ENCODE data around the gene GFY.
"Not testable (repeated sequence)": the region's sequence is repeated elsewhere in the genome, so short reads cannot be mapped to it uniquely, and the experiment has no call there.

The GFY gene

DNA sequence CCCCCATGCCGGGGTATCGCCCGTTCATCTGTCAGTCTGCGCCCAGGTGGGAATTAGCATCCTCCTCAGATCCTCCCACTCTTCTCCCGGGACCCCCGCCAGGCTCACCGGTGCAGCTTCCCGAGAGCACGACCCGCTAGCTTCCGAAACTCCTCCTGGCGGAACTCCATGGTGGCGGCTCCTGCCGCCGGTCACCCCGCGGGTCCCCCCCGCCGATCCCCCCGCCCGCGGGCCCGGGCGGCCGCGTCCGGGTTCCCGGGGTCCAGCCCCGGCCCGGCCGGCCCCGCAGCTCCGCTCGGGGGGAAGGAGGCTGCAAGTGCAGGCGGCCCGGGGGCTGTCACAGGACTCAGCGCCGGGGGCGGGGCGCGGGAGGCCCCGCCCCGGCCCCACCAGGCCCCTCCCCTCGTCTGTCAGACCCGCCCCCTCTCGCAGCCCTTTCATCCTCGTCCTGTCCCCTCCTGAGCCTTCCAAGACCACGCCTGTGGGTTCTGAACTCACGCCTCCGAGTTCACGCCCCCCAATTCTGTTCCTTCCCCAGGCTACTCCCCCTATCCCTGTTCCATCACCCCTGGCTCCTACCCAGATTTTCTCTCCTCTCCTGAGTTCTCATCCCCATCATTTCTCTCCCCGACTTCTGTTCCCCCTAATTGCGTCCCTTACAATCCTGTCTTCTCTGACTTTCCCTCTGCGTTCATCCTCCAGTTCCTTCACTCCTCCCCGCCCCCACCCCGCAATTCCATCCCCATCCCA is 16.2 kb downstream of the GFY start, which contains the start of gene SLC17A7:
TSS of gene SLC17A7 (minus strand) at position 318 of the 750 bp plus-strand sequence. CDS start at position 170, 148 bp downstream.
- DNase-seq (ENCODE audit: insufficient read length, low spot score): peak; percentile 66
- TF ChIP-seq PAX5 (IDR thresholded peaks at IDR 0.05; ENCODE audit: insufficient read depth, low read length, severe bottlenecking) (no peak), TAF1 (IDR thresholded peaks at IDR 0.05; ENCODE audit: low read depth, low read length) (no peak), POLR2A (IDR thresholded peaks at IDR 0.05; ENCODE audit: low read depth, low read length) (no peak), POU2F2 (IDR thresholded peaks at IDR 0.05; ENCODE audit: low read depth, low read length) (no peak), SPI1 (IDR thresholded peaks at IDR 0.05; ENCODE audit: low read depth, low read length) (no peak), POLR2AphosphoS5 (IDR thresholded peaks at IDR 0.05; ENCODE audit: low read depth, low read length) (no peak)
- no peak for FAIRE-seq

DNA sequence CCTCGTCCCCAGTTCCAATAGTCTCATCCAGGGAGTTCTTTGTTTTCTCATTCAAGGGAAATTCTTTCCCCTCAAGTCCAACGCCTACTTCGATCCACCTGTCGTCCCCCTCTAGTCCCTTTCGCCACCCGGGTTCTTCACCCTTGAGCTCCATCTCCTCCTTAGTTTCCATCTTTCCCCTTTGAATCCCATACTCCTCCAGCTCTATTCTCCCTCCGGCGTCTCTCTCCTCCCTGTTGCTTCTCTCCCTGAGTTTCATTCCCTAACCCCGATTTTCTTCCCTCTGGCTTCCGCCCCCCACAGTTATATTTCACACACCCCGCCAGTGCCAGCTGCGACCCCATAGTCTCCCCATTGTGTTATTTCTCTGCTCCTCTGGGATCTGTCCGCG is 16.8 kb downstream of the GFY start:
- TF ChIP-seq TAF1 (IDR thresholded peaks at IDR 0.05; ENCODE audit: low read depth, low read length): no peak
- TF ChIP-seq POU2F2 (IDR thresholded peaks at IDR 0.05; ENCODE audit: low read depth, low read length): no peak
- no peak for TF ChIP-seq POLR2A (IDR thresholded peaks at IDR 0.05; ENCODE audit: low read depth, low read length)
- TF ChIP-seq PAX5 (IDR thresholded peaks at IDR 0.05; ENCODE audit: insufficient read depth, low read length, severe bottlenecking): no peak
- no peak for FAIRE-seq
- DNase-seq (ENCODE audit: insufficient read length, low spot score): no peak

DNA sequence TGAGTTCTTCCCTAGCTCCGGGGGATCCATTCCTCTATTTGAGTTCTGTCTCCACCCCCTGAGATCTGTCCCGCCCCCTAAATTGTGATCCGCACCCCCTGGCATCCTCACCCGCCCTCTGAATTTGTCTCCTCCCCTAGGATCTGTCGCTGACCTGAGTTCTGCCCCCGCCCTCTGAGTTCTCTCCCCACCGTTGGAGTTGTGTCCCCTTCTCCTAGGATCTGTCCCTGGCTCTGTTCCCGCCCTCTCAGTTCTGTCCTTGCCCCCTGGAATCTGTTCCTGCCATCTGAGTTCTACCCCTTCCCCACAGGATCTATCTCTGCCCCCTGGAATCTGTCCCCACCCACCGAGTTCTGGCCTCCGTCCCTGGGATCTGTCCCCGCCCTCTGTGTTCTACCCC is 17.2 kb downstream of the GFY start:
- TF ChIP-seq POLR2AphosphoS5 (IDR thresholded peaks at IDR 0.05; ENCODE audit: low read depth, low read length): no peak
- DNase-seq (ENCODE audit: insufficient read length, low spot score): no peak
- no peak for FAIRE-seq

DNA sequence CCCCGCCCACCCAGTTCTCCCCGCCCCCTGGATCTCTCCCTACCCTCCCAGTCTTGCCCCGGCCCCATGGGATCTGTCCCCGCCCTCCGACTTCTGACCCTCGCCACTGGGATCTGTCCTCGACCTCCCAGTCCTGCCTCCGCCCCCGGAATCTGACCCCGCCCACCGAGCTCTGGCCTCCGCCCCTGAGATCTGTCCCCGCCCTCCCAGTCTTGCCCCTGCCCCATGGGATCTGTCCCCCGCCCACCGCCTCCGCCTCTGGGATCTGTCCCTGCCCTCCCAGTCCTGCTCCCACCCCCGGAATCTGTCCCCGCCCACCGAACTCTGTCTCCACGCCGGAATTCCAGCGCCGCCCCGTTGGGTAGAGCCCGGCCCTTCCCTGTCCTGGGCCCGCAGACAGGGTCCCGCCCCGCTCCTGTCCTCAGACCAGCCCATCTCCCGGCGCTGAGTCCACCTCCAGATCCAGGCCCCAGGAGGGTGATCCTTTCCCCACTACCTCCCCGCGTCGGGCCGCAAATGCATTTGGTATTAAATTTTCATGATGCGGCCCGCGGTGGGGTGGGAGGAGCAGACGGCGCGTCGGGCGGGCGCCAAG is 17.7 kb downstream of the GFY start:
- FAIRE-seq: peak; percentile 71
- TF ChIP-seq POLR2A (IDR thresholded peaks at IDR 0.05; ENCODE audit: low read depth, low read length) (no peak), POU2F2 (IDR thresholded peaks at IDR 0.05; ENCODE audit: low read depth, low read length) (no peak), PAX5 (IDR thresholded peaks at IDR 0.05; ENCODE audit: insufficient read depth, low read length, severe bottlenecking) (no peak), TAF1 (IDR thresholded peaks at IDR 0.05; ENCODE audit: low read depth, low read length) (no peak), SPI1 (IDR thresholded peaks at IDR 0.05; ENCODE audit: low read depth, low read length) (no peak), POLR2AphosphoS5 (IDR thresholded peaks at IDR 0.05; ENCODE audit: low read depth, low read length) (no peak)
- DNase-seq (ENCODE audit: insufficient read length, low spot score): peak; percentile 70

DNA sequence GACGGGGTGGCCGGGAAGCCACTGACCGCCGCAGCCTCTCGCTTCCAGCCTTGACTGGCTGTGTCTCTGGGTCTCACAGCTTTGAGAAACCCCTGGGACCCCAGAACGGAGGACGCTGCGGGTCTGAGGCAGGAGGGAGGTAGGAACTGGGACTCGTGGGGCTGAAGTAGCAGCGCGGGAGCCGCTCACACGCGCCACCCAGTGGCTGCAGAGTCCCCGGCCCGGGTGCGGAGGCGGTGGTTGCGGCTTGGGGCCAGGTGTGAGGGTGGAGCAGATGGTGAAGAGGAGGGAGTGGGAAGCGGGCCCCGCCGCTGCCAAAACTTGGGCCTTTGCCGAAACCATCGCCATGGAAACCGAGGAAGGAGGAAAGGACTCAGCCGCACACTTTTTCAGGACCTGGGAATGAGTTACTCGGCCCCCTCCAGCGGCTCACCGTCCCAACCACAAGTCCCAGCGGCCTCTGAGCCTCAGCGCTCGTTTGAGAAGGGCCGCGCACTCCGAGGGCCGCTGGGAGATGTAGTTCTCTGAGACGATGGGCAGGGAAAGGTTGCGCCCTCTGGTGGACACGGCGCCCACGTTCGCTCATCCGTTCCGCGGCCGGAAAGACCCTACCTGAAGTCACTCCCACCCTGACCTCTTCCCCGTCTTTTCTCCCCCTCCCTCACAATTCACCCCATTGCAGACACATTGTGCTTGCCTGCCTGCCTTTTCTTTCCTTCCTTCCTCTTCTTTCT is 18.3 kb downstream of the GFY start:
- FAIRE-seq (peak; percentile 99), DNase-seq (ENCODE audit: insufficient read length, low spot score) (peak; percentile 97)
- TF ChIP-seq POU2F2 (IDR thresholded peaks at IDR 0.05; ENCODE audit: low read depth, low read length) (peak; percentile 56; the same call in 1 of the 2 replicates), TAF1 (IDR thresholded peaks at IDR 0.05; ENCODE audit: low read depth, low read length) (no peak), PAX5 (IDR thresholded peaks at IDR 0.05; ENCODE audit: insufficient read depth, low read length, severe bottlenecking) (peak; percentile 36), POLR2A (IDR thresholded peaks at IDR 0.05; ENCODE audit: low read depth, low read length) (no peak), SPI1 (IDR thresholded peaks at IDR 0.05; ENCODE audit: low read depth, low read length) (peak; percentile 55; the same call in 1 of the 2 replicates), POLR2AphosphoS5 (IDR thresholded peaks at IDR 0.05; ENCODE audit: low read depth, low read length) (no peak)

DNA sequence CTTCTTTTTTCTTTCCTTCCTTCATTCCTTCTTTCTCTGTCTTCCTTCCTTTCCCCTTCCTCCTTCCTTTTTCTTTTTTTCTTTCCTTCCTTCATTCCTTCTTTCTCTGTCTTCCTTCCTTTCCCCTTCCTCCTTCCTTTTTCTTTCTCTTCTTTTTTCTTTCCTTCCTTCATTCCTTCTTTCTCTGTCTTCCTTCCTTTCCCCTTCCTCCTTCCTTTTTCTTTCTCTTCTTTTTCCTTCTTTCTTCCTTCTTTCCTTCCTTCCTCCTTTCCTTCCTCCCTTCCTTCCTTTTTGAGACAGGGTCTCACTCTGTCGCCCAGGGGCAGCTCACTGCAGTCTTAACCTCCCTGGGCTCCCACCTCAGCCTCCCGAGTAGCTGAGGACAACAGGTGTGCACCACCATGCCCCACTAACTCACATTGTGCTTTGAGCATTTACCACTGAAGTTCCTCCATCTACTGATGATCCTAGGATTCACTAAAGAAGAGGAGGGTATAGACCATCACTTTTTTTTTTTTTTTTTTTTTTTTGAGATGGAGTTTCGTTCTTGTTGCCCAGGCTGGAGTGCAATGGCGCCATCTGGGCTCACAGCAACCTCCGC is 19.0 kb downstream of the GFY start:
- not testable (repeated sequence) for DNase-seq (ENCODE audit: insufficient read length, low spot score); FAIRE-seq

DNA sequence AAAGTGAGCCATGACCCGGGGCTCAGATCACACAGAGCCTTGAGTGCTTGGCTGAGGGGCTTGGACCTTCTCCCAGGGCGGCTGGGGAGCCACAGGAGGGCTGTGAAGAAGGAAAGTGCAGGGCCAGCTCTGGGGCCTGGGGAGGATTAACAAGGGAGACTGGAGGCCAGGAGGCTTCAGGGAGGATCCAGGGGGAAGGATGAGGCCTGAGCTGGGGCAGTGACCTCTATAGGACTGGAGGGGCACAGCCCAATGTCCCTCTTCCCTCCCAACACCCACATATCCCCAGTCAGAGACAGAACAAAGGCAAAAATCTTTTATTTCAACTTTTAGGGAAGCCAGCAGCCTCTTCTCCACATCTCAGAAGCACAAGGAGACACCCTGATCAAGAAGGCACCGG is 20.8 kb downstream of the GFY start:
- no peak for FAIRE-seq
- no peak for TF ChIP-seq POLR2AphosphoS5 (IDR thresholded peaks at IDR 0.05; ENCODE audit: low read depth, low read length)
- TF ChIP-seq POLR2A (IDR thresholded peaks at IDR 0.05; ENCODE audit: low read depth, low read length): no peak

DNA sequence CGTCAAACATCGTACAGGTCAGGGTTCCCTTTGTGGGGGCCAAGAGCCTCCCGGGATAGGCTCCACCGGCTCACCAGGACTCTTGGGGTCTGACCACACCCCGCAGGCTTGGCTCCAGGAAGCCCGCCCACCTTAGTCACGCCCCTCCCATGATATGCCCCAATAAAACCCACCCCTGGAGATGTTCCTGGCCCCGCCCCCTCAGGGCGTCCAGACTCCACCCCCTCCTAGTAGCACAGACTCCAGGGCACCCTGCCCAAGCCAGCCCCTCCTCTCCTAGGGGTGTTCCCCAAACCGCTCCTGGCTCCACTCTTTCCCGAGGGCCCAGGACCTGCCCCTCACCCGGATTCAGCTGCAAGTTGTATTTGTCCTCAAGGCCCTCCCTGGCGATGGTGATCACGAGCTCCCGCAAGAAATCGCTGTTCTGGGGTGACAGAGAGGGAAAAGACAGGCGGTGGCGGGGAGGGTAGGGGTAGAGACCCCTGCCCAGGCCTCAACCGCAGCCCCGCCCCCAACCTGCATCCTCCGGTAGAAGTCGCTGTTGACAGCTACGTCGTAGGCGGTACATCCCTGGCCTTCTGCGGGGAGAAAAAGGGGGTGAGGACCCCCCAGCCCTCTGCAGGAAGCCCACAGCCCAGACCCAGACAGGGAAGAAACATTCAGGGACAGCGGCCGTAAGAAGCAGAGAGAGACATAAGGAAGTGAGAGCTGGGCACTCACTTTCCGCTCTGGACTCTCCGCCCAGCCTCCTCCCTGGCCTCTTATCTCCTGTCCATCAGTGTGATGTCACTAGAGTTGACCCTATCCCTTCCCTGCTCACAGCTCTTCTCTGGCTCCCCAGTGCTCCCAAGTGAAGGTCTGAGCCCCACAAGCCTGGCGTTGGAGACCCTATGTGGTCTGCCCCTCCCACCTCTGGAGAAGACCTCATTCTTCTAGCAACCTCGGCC is 22.6 kb downstream of the GFY start:
- FAIRE-seq: no peak
- DNase-seq (ENCODE audit: insufficient read length, low spot score): no peak
- no peak for TF ChIP-seq PAX5 (IDR thresholded peaks at IDR 0.05; ENCODE audit: insufficient read depth, low read length, severe bottlenecking)
- no peak for TF ChIP-seq SPI1 (IDR thresholded peaks at IDR 0.05; ENCODE audit: low read depth, low read length)
- TF ChIP-seq POLR2A (IDR thresholded peaks at IDR 0.05; ENCODE audit: low read depth, low read length): no peak
- TF ChIP-seq TAF1 (IDR thresholded peaks at IDR 0.05; ENCODE audit: low read depth, low read length): no peak
- TF ChIP-seq POLR2AphosphoS5 (IDR thresholded peaks at IDR 0.05; ENCODE audit: low read depth, low read length): no peak
- TF ChIP-seq POU2F2 (IDR thresholded peaks at IDR 0.05; ENCODE audit: low read depth, low read length): no peak

More for the DNA sequence above, 20.8 kb downstream of the GFY start:
- no peak for DNase-seq (ENCODE audit: insufficient read length, low spot score)

DNA sequence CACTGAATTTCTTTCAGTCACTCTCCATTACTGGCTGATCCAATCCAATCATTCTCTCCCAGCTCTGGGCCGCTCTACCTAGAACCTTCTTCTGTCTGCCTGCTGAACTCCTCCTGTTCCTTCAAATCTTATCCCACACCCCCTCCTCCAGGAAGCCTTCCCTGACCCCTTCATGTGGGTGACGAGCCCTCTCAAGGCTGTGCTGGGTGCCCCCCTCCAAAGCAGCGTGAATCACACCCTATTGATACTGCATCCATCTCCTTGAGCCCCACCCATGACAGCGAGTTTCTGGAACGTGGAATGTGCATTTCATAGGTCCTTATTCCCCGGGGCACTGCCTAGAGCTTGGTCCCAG is 23.2 kb downstream of the GFY start:
- FAIRE-seq (no peak), DNase-seq (ENCODE audit: insufficient read length, low spot score) (no peak)
- TF ChIP-seq POU2F2 (IDR thresholded peaks at IDR 0.05; ENCODE audit: low read depth, low read length) (no peak), POLR2A (IDR thresholded peaks at IDR 0.05; ENCODE audit: low read depth, low read length) (no peak), PAX5 (IDR thresholded peaks at IDR 0.05; ENCODE audit: insufficient read depth, low read length, severe bottlenecking) (no peak), TAF1 (IDR thresholded peaks at IDR 0.05; ENCODE audit: low read depth, low read length) (no peak), POLR2AphosphoS5 (IDR thresholded peaks at IDR 0.05; ENCODE audit: low read depth, low read length) (no peak), SPI1 (IDR thresholded peaks at IDR 0.05; ENCODE audit: low read depth, low read length) (no peak)
